ENCODE measurements around the gene GNPTAB. TPM values are rescaled to one million over a fixed set of nuclear protein-coding genes. Genes with fewer than 3 reads are reported as not detected.
"Not testable (repeated sequence)": the region's sequence is repeated elsewhere in the genome, so short reads cannot be mapped to it uniquely, and the experiment has no call there.

GNPTAB gene
- total RNA-seq, 1 donor from 2014 or later, result 93.6 TPM

GRCh38 chr12:101737476-101737875, 93.3 kb downstream of the GNPTAB start:
- Mint-ChIP-seq H3K27ac (no peak overlapping the region), H3K9me3 (no peaks in the 10 kb centered on the region), H3K4me1 (ENCODE audit: low read depth) (no peaks in the 10 kb centered on the region), H3K36me3 (ENCODE audit: low read depth) (no peaks in the 10 kb centered on the region), H3K27me3 (ENCODE audit: low read depth) (no peaks in the 10 kb centered on the region), H3K4me3 (ENCODE audit: low read depth) (no peak overlapping the region)
- no peak for DNase-seq (ENCODE audit: low spot score)
- intact Hi-C loops (cut with micrococcal nuclease), result no loop called here

DNA sequence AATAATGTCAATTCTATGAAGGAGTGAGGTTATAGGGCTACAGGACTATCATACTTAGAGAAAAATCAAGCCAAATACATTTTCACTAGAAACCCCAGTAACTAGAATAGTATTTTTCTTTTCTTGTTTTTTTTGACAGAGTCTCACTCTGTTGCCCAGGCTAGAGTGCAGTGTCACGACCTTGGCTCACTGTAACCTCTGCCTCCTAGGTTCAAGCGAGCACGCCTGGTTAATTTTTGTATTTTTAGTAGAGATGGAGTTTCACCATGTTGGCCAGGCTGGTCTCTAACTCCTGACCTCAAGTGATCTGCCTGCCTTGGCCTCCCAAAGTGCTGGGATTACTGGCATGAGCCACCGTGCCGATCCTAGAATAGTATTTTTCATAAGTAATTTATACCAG, 96.3 kb downstream of the GNPTAB start:
- H3K4me3 Mint-ChIP-seq (ENCODE audit: low read depth); intact Hi-C loops (cut with micrococcal nuclease); H3K4me1 Mint-ChIP-seq (ENCODE audit: low read depth): not testable (repeated sequence)

GRCh38 chr12:101733166-101733565, 97.6 kb downstream of the GNPTAB start:
- peaks cover 3% of the 10 kb centered on the region for H3K36me3 Mint-ChIP-seq (ENCODE audit: low read depth)
- no peaks in the 10 kb centered on the region for H3K4me1 Mint-ChIP-seq (ENCODE audit: low read depth)
- intact Hi-C loops (cut with micrococcal nuclease), result no loop called here
- no peak for DNase-seq (ENCODE audit: low spot score)
- no peak overlapping the region for H3K27ac Mint-ChIP-seq
- H3K27me3 Mint-ChIP-seq (ENCODE audit: low read depth), result no peaks in the 10 kb centered on the region
- no peaks in the 10 kb centered on the region for H3K9me3 Mint-ChIP-seq
- no peak overlapping the region for H3K4me3 Mint-ChIP-seq (ENCODE audit: low read depth)

More for the DNA sequence above, 96.3 kb downstream of the GNPTAB start:
- not testable (repeated sequence) for H3K9me3 Mint-ChIP-seq; DNase-seq (ENCODE audit: low spot score); H3K36me3 Mint-ChIP-seq (ENCODE audit: low read depth); H3K27ac Mint-ChIP-seq; H3K27me3 Mint-ChIP-seq (ENCODE audit: low read depth)

DNA sequence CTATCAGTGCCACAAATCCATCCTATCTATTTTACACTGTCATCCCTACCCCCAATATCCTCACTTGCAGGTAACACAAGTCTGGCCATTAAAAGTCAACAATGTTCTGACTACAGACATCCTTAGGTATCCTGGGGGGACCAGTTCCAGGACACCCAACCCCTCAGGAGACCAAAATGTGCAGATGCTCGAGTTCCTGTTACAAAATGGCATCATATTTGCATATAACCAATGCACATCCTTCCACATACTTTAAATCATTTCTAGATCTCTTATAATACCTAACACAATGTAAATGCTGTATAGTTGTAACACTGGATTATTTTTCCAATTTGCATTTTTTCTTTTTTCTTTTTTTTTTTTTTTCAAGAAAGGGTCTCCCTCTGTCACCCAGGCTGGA, 98.4 kb downstream of the GNPTAB start:
- DNase-seq (ENCODE audit: low spot score), result no peak
- Mint-ChIP-seq H3K9me3 (no peaks in the 10 kb centered on the region), H3K27ac (no peak overlapping the region), H3K36me3 (ENCODE audit: low read depth) (peaks cover 3% of the 10 kb centered on the region), H3K4me3 (ENCODE audit: low read depth) (no peak overlapping the region), H3K27me3 (ENCODE audit: low read depth) (no peaks in the 10 kb centered on the region), H3K4me1 (ENCODE audit: low read depth) (no peaks in the 10 kb centered on the region)
- intact Hi-C loops (cut with micrococcal nuclease), result no loop called here

DNA sequence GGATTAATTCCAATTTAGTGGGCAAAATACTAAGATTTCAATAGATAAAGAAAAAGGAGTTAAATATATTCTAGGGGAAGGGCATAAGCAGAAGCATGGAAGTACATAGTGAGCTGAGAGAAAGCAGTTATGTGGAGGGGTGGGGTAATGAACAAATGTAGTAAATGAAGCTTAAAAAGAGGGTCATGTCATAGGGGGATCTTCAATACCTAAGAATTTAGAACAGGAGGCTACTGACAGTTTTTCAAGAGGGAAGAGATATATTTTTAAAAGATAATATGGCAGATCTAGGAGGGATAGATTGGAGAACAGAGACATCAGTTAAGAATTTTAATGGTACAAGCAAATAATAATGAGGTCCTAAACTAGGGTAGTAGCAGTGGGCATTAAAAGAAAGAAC, 100.9 kb downstream of the GNPTAB start:
- DNase-seq (ENCODE audit: low spot score), result no peak
- Mint-ChIP-seq H3K4me3 (ENCODE audit: low read depth) (no peak overlapping the region), H3K4me1 (ENCODE audit: low read depth) (peaks cover 6% of the 10 kb centered on the region), H3K27me3 (ENCODE audit: low read depth) (no peaks in the 10 kb centered on the region), H3K36me3 (ENCODE audit: low read depth) (peaks cover 12% of the 10 kb centered on the region), H3K27ac (no peak overlapping the region), H3K9me3 (no peaks in the 10 kb centered on the region)
- intact Hi-C loops (cut with micrococcal nuclease), result no loop called here

- Mint-ChIP-seq H3K36me3 (ENCODE audit: low read depth) (peaks cover 15% of the 10 kb centered on the region), H3K27me3 (ENCODE audit: low read depth) (no peaks in the 10 kb centered on the region), H3K4me3 (ENCODE audit: low read depth) (no peak overlapping the region), H3K27ac (no peak overlapping the region), H3K9me3 (no peaks in the 10 kb centered on the region), H3K4me1 (ENCODE audit: low read depth) (peaks cover 6% of the 10 kb centered on the region)
- intact Hi-C loops (cut with micrococcal nuclease), result no loop called here
- no peak for DNase-seq (ENCODE audit: low spot score)
Observed at GRCh38 chr12:101727098-101727497, 103.7 kb downstream of the GNPTAB start.

- Mint-ChIP-seq H3K27ac (no peak overlapping the region), H3K27me3 (ENCODE audit: low read depth) (no peaks in the 10 kb centered on the region), H3K9me3 (no peaks in the 10 kb centered on the region), H3K4me3 (ENCODE audit: low read depth) (no peak overlapping the region), H3K36me3 (ENCODE audit: low read depth) (peaks cover 18% of the 10 kb centered on the region), H3K4me1 (ENCODE audit: low read depth) (peaks cover 6% of the 10 kb centered on the region)
- intact Hi-C loops (cut with micrococcal nuclease), result no loop called here
- no peak for DNase-seq (ENCODE audit: low spot score)
Observed at GRCh38 chr12:101722392-101722791, 108.4 kb downstream of the GNPTAB start.

DNA sequence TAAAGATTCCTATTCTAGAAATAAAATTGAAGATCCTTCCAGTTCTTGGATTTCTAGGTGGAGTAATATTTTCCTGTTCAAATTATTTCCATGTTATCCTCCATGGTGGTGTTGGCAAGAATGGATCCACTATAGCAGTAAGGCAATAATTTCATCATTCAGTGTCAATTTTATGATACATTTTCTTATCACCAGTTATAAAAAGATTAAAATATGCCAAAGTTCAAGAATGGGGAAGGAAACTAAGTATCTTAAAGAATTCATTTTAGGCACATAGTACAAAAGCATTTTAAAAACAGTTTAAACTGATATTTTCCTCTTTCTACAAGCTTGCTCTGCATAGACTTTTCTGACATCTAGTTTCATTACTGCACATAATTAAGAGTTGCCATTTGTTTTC, 110.6 kb downstream of the GNPTAB start:
- no peak overlapping the region for H3K27ac Mint-ChIP-seq
- H3K4me3 Mint-ChIP-seq (ENCODE audit: low read depth), result no peak overlapping the region
- H3K36me3 Mint-ChIP-seq (ENCODE audit: low read depth), result peaks cover 9% of the 10 kb centered on the region
- no peaks in the 10 kb centered on the region for H3K27me3 Mint-ChIP-seq (ENCODE audit: low read depth)
- no peaks in the 10 kb centered on the region for H3K9me3 Mint-ChIP-seq
- H3K4me1 Mint-ChIP-seq (ENCODE audit: low read depth), result no peaks in the 10 kb centered on the region
- no peak for DNase-seq (ENCODE audit: low spot score)
- intact Hi-C loops (cut with micrococcal nuclease), result no loop called here

- no peaks in the 10 kb centered on the region for H3K27me3 Mint-ChIP-seq (ENCODE audit: low read depth)
- H3K36me3 Mint-ChIP-seq (ENCODE audit: low read depth), result peaks cover 9% of the 10 kb centered on the region
- no peak overlapping the region for H3K4me3 Mint-ChIP-seq (ENCODE audit: low read depth)
- H3K9me3 Mint-ChIP-seq, result no peaks in the 10 kb centered on the region
- H3K27ac Mint-ChIP-seq, result no peak overlapping the region
- intact Hi-C loops (cut with micrococcal nuclease), result no loop called here
- H3K4me1 Mint-ChIP-seq (ENCODE audit: low read depth), result no peaks in the 10 kb centered on the region
- no peak for DNase-seq (ENCODE audit: low spot score)
Observed at GRCh38 chr12:101719566-101719965, 111.2 kb downstream of the GNPTAB start.

- Mint-ChIP-seq H3K27ac (no peak overlapping the region), H3K4me3 (ENCODE audit: low read depth) (no peak overlapping the region), H3K9me3 (no peaks in the 10 kb centered on the region), H3K4me1 (ENCODE audit: low read depth) (peaks cover 6% of the 10 kb centered on the region), H3K27me3 (ENCODE audit: low read depth) (no peaks in the 10 kb centered on the region), H3K36me3 (ENCODE audit: low read depth) (peaks cover 2% of the 10 kb centered on the region)
- intact Hi-C loops (cut with micrococcal nuclease), result no loop called here
- no peak for DNase-seq (ENCODE audit: low spot score)
Observed at GRCh38 chr12:101714877-101715444, 115.8 kb downstream of the GNPTAB start.

DNA sequence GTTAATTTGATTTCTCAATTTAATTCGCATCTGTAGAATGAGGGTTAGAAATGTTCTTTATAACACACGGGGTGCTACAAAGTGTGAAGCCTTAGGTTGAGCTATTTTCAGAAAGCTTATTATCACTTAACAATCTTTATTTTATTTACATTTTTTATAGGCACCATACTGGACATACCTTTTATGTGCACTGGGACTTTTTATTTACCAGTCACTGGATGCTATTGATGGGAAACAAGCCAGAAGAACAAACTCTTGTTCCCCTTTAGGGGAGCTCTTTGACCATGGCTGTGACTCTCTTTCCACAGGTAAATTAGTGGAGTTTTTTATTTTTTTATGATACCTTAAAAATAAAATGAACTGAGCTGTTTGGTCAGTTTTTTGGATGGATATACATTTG, 116.8 kb downstream of the GNPTAB start:
- DNase-seq (ENCODE audit: low spot score), result no peak
- intact Hi-C loops (cut with micrococcal nuclease), result no loop called here

DNA sequence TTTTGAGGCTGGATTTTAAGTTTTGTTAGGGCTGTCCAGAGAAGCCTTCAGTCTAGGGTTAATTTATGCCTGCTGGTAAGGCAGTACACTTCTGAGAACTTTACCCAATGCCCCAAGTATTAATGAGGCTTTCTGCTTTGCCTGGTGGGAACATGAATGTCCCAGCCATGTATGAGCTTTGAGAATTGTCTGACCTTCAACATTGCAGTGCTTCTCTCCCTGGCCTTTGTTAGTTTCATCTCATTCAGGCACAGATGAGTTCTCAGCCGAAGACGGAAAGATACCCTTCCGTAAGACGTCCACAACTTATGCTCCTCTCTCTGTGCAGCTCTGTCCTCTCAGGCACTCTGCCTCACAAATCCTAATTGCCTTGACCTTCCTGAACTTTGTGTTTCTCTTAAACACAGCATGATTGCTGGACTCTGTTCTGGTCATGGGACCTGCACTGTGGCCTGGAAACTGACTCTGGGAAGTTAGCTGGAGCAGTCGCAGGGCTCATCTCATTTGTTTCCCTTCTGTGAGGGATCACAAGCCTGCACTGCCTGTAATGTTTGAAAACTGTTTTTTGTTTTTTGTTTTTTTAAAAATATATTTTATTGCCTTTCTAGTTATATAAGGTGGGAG, 117.6 kb downstream of the GNPTAB start:
- Mint-ChIP-seq H3K36me3 (ENCODE audit: low read depth) (no peaks in the 10 kb centered on the region), H3K27me3 (ENCODE audit: low read depth) (no peaks in the 10 kb centered on the region), H3K4me1 (ENCODE audit: low read depth) (peaks cover 11% of the 10 kb centered on the region), H3K27ac (no peak overlapping the region), H3K9me3 (no peaks in the 10 kb centered on the region), H3K4me3 (ENCODE audit: low read depth) (no peak overlapping the region)
- intact Hi-C loops (cut with micrococcal nuclease), result no loop called here
- no peak for DNase-seq (ENCODE audit: low spot score)

More for the DNA sequence above, 116.8 kb downstream of the GNPTAB start:
- Mint-ChIP-seq H3K4me3 (ENCODE audit: low read depth) (no peak overlapping the region), H3K27me3 (ENCODE audit: low read depth) (no peaks in the 10 kb centered on the region), H3K4me1 (ENCODE audit: low read depth) (peaks cover 11% of the 10 kb centered on the region), H3K9me3 (no peaks in the 10 kb centered on the region), H3K36me3 (ENCODE audit: low read depth) (no peaks in the 10 kb centered on the region), H3K27ac (no peak overlapping the region)

GRCh38 chr12:101710288-101710687, 120.5 kb downstream of the GNPTAB start:
- Mint-ChIP-seq H3K27me3 (ENCODE audit: low read depth) (no peaks in the 10 kb centered on the region), H3K36me3 (ENCODE audit: low read depth) (no peaks in the 10 kb centered on the region), H3K4me3 (ENCODE audit: low read depth) (no peak overlapping the region), H3K27ac (no peak overlapping the region), H3K4me1 (ENCODE audit: low read depth) (peaks cover 17% of the 10 kb centered on the region), H3K9me3 (no peaks in the 10 kb centered on the region)
- no peak for DNase-seq (ENCODE audit: low spot score)
- intact Hi-C loops (cut with micrococcal nuclease), result no loop called here
